ENCODE measurements around the gene C3orf49. TPM values are rescaled to one million over a fixed set of nuclear protein-coding genes. Genes with fewer than 3 reads are reported as not detected.

The C3orf49 gene
- total RNA-seq, 4 donors from 2014 or later = not detected

- peaks cover 0 to 6% (median 0%) of the 10 kb centered on the region in 3 donors for H3K36me3 ChIP-seq
- no peak for DNase-seq (ENCODE audit: low spot score in 2 of 2)
- TF ChIP-seq EP300 (IDR thresholded peaks at IDR 0.05) (no peak), CTCF (IDR thresholded peaks at IDR 0.05) (no peak), POLR2A (IDR thresholded peaks at IDR 0.05) (no peak)
- peaks cover 0 to 30% (median 7%) of the 10 kb centered on the region in 4 donors for H3K4me1 ChIP-seq
- 94 to 96% methylated on average over 5 of the region's 5 CpGs for WGBS, 2 donors
- no peaks in the 10 kb centered on the region for H3K9me3 ChIP-seq
- H3K4me3 ChIP-seq = no peak overlapping the region
- H3K27ac ChIP-seq = no peak overlapping the region
- no peaks in the 10 kb centered on the region for H3K27me3 ChIP-seq
Measured at GRCh38 chr3:63891518-63891917, 72.4 kb downstream of the C3orf49 start.

- Histone ChIP-seq H3K9me3 (no peaks in the 10 kb centered on the region), H3K27ac (no peak overlapping the region), H3K27me3 (no peaks in the 10 kb centered on the region), H3K36me3 (peaks cover 0 to 6% (median 0%) of the 10 kb centered on the region in 3 donors), H3K4me3 (no peak overlapping the region), H3K4me1 (peaks cover 0 to 29% (median 8%) of the 10 kb centered on the region in 4 donors)
- no peak for TF ChIP-seq POLR2A (IDR thresholded peaks at IDR 0.05)
- no peak for TF ChIP-seq EP300 (IDR thresholded peaks at IDR 0.05)
- no peak for TF ChIP-seq CTCF (IDR thresholded peaks at IDR 0.05)
- 97 to 100% methylated on average over 1 of the region's 1 CpG for WGBS, 2 donors
- no peak for DNase-seq (ENCODE audit: low spot score in 2 of 2)
Measured at GRCh38 chr3:63892773-63893352, 73.8 kb downstream of the C3orf49 start.

GRCh38 chr3:63895422-63896189 is 76.5 kb downstream of the C3orf49 start:
- H3K4me1 ChIP-seq = peaks cover 0 to 29% (median 8%) of the 10 kb centered on the region in 4 donors
- no peak for DNase-seq (ENCODE audit: low spot score in 2 of 2)
- 54 to 57% methylated on average over 5 of the region's 5 CpGs for WGBS, 2 donors
- H3K36me3 ChIP-seq = peaks cover 0 to 27% (median 0%) of the 10 kb centered on the region in 3 donors
- TF ChIP-seq POLR2A (IDR thresholded peaks at IDR 0.05) (no peak), EP300 (IDR thresholded peaks at IDR 0.05) (no peak), CTCF (IDR thresholded peaks at IDR 0.05) (no peak)
- H3K4me3 ChIP-seq = no peak overlapping the region
- H3K9me3 ChIP-seq = no peaks in the 10 kb centered on the region
- no peak overlapping the region for H3K27ac ChIP-seq
- H3K27me3 ChIP-seq = no peaks in the 10 kb centered on the region

GRCh38 chr3:63896332-63897030 is 77.4 kb downstream of the C3orf49 start:
- Histone ChIP-seq H3K9me3 (no peaks in the 10 kb centered on the region), H3K27ac (no peak overlapping the region), H3K4me1 (peaks cover 0 to 29% (median 8%) of the 10 kb centered on the region in 4 donors), H3K4me3 (no peak overlapping the region), H3K36me3 (peaks cover 0 to 22% (median 0%) of the 10 kb centered on the region in 3 donors), H3K27me3 (no peaks in the 10 kb centered on the region)
- TF ChIP-seq CTCF (IDR thresholded peaks at IDR 0.05) (no peak), POLR2A (IDR thresholded peaks at IDR 0.05) (no peak), EP300 (IDR thresholded peaks at IDR 0.05) (no peak)
- 67 to 81% methylated on average over 1 of the region's 1 CpG for WGBS, 2 donors
- no peak for DNase-seq (ENCODE audit: low spot score in 2 of 2)

Other genes starting within 250 kb of the C3orf49 start
- not detected for gene SNTN, start 166.6 kb upstream of the C3orf49 start, total RNA-seq
- gene THOC7, start 44.5 kb downstream of the C3orf49 start, total RNA-seq = 10 to 100 TPM; 32.2 to 77.4 (median 47.9) TPM
- gene ATXN7, start 44.6 kb downstream of the C3orf49 start, total RNA-seq = 10 to 100 TPM; 29.2 to 44.2 (median 38.3) TPM
- gene SCAANT1, start 93.1 kb downstream of the C3orf49 start, total RNA-seq = not detected
- 10 to 100 TPM; 47.4 to 64.5 (median 58.9) TPM for gene PSMD6, start 204.2 kb downstream of the C3orf49 start, total RNA-seq

Data from tibial nerve (tissue), 4 donors.